GM23338 (cell line): ENCODE data around the gene PIK3C2A. TPM values are rescaled to one million over a fixed set of nuclear protein-coding genes. Genes with fewer than 3 reads are reported as not detected.

Experiments
- ATAC-seq: fragments of 200-7000 bp; cut with Tn5 transposase; 3 replicates; pipeline ENCODE4 v1.9.1; 2020
- DNase-seq: peaks from one replicate; pipeline ENCODE4 v3.0.0-alpha.2; 2015; ENCODE audit warnings: low spot score
- H2AFZ ChIP-seq: fragments of 200-600 bp; sonication (generic); 2 replicates; pipeline ENCODE4 v1.8.0; 2016; ENCODE audit warnings: antibody characterized with exemption, mild to moderate bottlenecking, moderate library complexity
- H3F3A ChIP-seq: fragments of 200-600 bp; sonication (generic); replicated peaks from 2 replicates; pipeline ENCODE4 v1.8.0; 2017; ENCODE audit warnings: antibody characterized with exemption, mixed run types, low read depth
- H3K27ac ChIP-seq: fragments of 200-600 bp; sonication (generic); 2 replicates; pipeline ENCODE4 v1.6.1; 2016; ENCODE audit warnings: low read depth
- H3K27me3 ChIP-seq: fragments of 200-600 bp; sonication (generic); 2 replicates; pipeline ENCODE4 v1.8.0; 2016; ENCODE audit warnings: mild to moderate bottlenecking, mixed run types, moderate library complexity; ENCODE audit not compliant: insufficient read depth
- H3K36me3 ChIP-seq: fragments of 200-600 bp; sonication (generic); 2 replicates; pipeline ENCODE4 v1.8.0; 2016; ENCODE audit warnings: mild to moderate bottlenecking; ENCODE audit not compliant: insufficient read depth
- H3K4me1 ChIP-seq: fragments of 200-600 bp; sonication (generic); 2 replicates; pipeline ENCODE4 v1.8.0; 2016; ENCODE audit warnings: mild to moderate bottlenecking, moderate library complexity; ENCODE audit not compliant: insufficient read depth
- H3K4me2 ChIP-seq: fragments of 200-600 bp; sonication (generic); 2 replicates; pipeline ENCODE4 v1.7.1; 2017; ENCODE audit warnings: mixed run types
- H3K4me3 ChIP-seq: fragments of 200-600 bp; sonication (generic); 2 replicates; pipeline ENCODE4 v1.6.1; 2016; ENCODE audit warnings: mixed run types
- H3K79me2 ChIP-seq: fragments of 200-600 bp; sonication (generic); replicated peaks from 2 replicates; pipeline ENCODE4 v1.8.0; 2017; ENCODE audit warnings: mild to moderate bottlenecking; ENCODE audit not compliant: insufficient read depth
- H3K9me2 ChIP-seq: fragments of 200-600 bp; sonication (generic); 2 replicates; pipeline ENCODE4 v1.8.0; 2017; ENCODE audit not compliant: insufficient read depth
- H4K20me1 ChIP-seq: fragments of 200-600 bp; sonication (generic); replicated peaks from 2 replicates; pipeline ENCODE4 v1.8.0; 2017; ENCODE audit warnings: mild to moderate bottlenecking; ENCODE audit not compliant: insufficient read depth
- H3K27ac Mint-ChIP-seq: 2 replicates; pipeline ENCODE4 v1.8.0; 2020; ENCODE audit warnings: inconsistent platforms, mild to moderate bottlenecking, moderate library complexity, mixed read lengths
- H3K27me3 Mint-ChIP-seq: 3 replicates; pipeline ENCODE4 v1.8.0; 2022; ENCODE audit warnings: low read depth, mild to moderate bottlenecking, moderate library complexity, mixed read lengths, inconsistent platforms; ENCODE audit not compliant: insufficient read depth, poor library complexity
- H3K36me3 Mint-ChIP-seq: 3 replicates; pipeline ENCODE4 v1.8.0; 2021; ENCODE audit warnings: low read depth, mild to moderate bottlenecking, inconsistent platforms, moderate library complexity, mixed read lengths
- H3K4me1 Mint-ChIP-seq: 3 replicates; pipeline ENCODE4 v1.8.0; 2020; ENCODE audit warnings: mild to moderate bottlenecking, inconsistent platforms, mixed read lengths
- H3K4me3 Mint-ChIP-seq: 3 replicates; pipeline ENCODE4 v1.8.0; 2021; ENCODE audit warnings: moderate library complexity, mild to moderate bottlenecking, inconsistent platforms, mixed read lengths
- H3K9me3 Mint-ChIP-seq: 3 replicates; pipeline ENCODE4 v1.8.0; 2020; ENCODE audit warnings: moderate library complexity, mild to moderate bottlenecking, inconsistent platforms, mixed read lengths
- CTCF ChIP-seq, 2 experiments: fragments of 200-600 bp in 1 of 2; sonication (generic) in 1 of 2; conservative IDR thresholded peaks; 2 replicates each; pipeline versions ENCODE4 v1.5.1 to v1.6.1; 2016 to 2017; ENCODE audit warnings: antibody characterized with exemption in 2 of 2, low read depth in 2 of 2, mild to moderate bottlenecking in 2 of 2, moderate library complexity in 1 of 2
- ETS1 ChIP-seq: IDR thresholded peaks from 2 replicates; pipeline ENCODE4 v1.6.1; 2016; ENCODE audit warnings: antibody characterized with exemption
- EZH2 ChIP-seq: fragments of 200-600 bp; sonication (generic); IDR thresholded peaks from one replicate; pipeline ENCODE4 v1.8.0; 2017; ENCODE audit warnings: antibody characterized with exemption, mild to moderate bottlenecking, low read depth; ENCODE audit not compliant: unreplicated experiment
- EZH2phosphoT487 ChIP-seq: fragments of 200-600 bp; sonication (generic); IDR thresholded peaks from one replicate; pipeline ENCODE4 v1.8.1; 2018; ENCODE audit warnings: antibody characterized with exemption; ENCODE audit not compliant: unreplicated experiment
- NANOG ChIP-seq: IDR thresholded peaks from 2 replicates; pipeline ENCODE4 v1.6.1; 2016; ENCODE audit warnings: antibody characterized with exemption, borderline replicate concordance
- POLR2AphosphoS5 ChIP-seq: IDR thresholded peaks from 2 replicates; pipeline ENCODE4 v1.6.1; 2016; ENCODE audit warnings: antibody characterized with exemption, low read depth
- REST ChIP-seq: IDR thresholded peaks from one replicate; pipeline ENCODE4 v1.6.1; 2018; ENCODE audit warnings: antibody characterized with exemption; ENCODE audit not compliant: unreplicated experiment
- STAT1 ChIP-seq: IDR thresholded peaks from one replicate; pipeline ENCODE4 v1.6.1; 2016; ENCODE audit warnings: antibody characterized with exemption; ENCODE audit not compliant: unreplicated experiment
- ZNF331 ChIP-seq: fragments of 250-450 bp; sonication (Bioruptor Pico); IDR thresholded peaks from 2 replicates; pipeline ENCODE4 v1.5.0; 2020; ENCODE audit warnings: low read depth, mild to moderate bottlenecking, moderate library complexity
- ZNF462 ChIP-seq: fragments of 250-450 bp; sonication (Bioruptor Pico); IDR thresholded peaks from 2 replicates; pipeline ENCODE4 v1.5.0; 2020; ENCODE audit warnings: mild to moderate bottlenecking, moderate library complexity
- polyA plus RNA-seq: library from polyadenylated mRNA; unstranded; fragments of >200 nt; fragmentation: Nextera tagmentation; extraction: Ambion mirVana; gene quantifications from 2 replicates; pipeline ENCODE4 v1.2.1, GENCODE V29; 2016
- total RNA-seq: library from RNA; depleted of rRNA; stranded (reverse); fragments of >200 nt; shearing (Covaris generic); gene quantifications from 2 replicates; pipeline ENCODE4 v1.2.3, GENCODE V29; 2014

Gene PIK3C2A
- total and polyA plus RNA-seq, 2 experiments from 2014 or later: 45.8 to 123 TPM

- TF ChIP-seq EZH2phosphoT487: no peak
- no peak for TF ChIP-seq STAT1
- TF ChIP-seq CTCF (conservative IDR thresholded peaks at IDR 0.05; ENCODE audit: low read depth in 2 of 2): no peak
- TF ChIP-seq POLR2AphosphoS5: no peak
Measured at GRCh38 chr11:17257196-17257595, 49.4 kb upstream of the PIK3C2A start (continued).

- Histone ChIP-seq H3K4me3 (no peak overlapping the region), H3K27me3 (no peaks in the 10 kb centered on the region), H3K4me1 (no peaks in the 10 kb centered on the region), H3F3A (no peaks in the 10 kb centered on the region), H3K79me2 (no peaks in the 10 kb centered on the region), H3K36me3 (no peaks in the 10 kb centered on the region), H4K20me1 (no peaks in the 10 kb centered on the region), H2AFZ (no peak overlapping the region), H3K4me2 (no peak overlapping the region), H3K9me2 (no peaks in the 10 kb centered on the region), H3K27ac (no peak overlapping the region)
- DNase-seq (no peak), ATAC-seq (no peak)
- Mint-ChIP-seq H3K27ac (no peak overlapping the region), H3K4me1 (no peaks in the 10 kb centered on the region), H3K9me3 (no peaks in the 10 kb centered on the region), H3K4me3 (no peak overlapping the region), H3K27me3 (no peaks in the 10 kb centered on the region), H3K36me3 (no peaks in the 10 kb centered on the region)
- no peak for TF ChIP-seq EZH2
- no peak for TF ChIP-seq CTCF (conservative IDR thresholded peaks at IDR 0.05; ENCODE audit: low read depth in 2 of 2)
- TF ChIP-seq ZNF331 (CRISPR knock-in tag): no peak
- no peak for TF ChIP-seq ZNF462
- TF ChIP-seq ETS1: no peak
- no peak for TF ChIP-seq REST
- TF ChIP-seq POLR2AphosphoS5: no peak
- TF ChIP-seq NANOG: no peak
Measured at GRCh38 chr11:17256512-17256911, 48.7 kb upstream of the PIK3C2A start.
